Measurements from ENCODE around the gene HLF.
A peak's percentile ranks its signal among the peaks of the same experiment; 100 is the strongest.

HLF gene

GRCh38 chr17:55264645-55265298 lies at the start of gene HLF:
Gene HLF, plus strand, starts transcription at chr17:55264960. Its CDS starts 525 bp downstream, at chr17:55265485.
- no peak for TF ChIP-seq CTCF (IDR thresholded peaks at IDR 0.05; ENCODE audit: low read depth, low read length)
- DNase-seq (ENCODE audit: low read depth in 2 of 2): peak; percentile 55 to 71
- H3K4me3 ChIP-seq (replicated peaks in 1 of 2; ENCODE audit: low read depth in 2 of 2, low read length in 2 of 2): peak within 1 kb of the TSS; percentile 33 to 37

- TF ChIP-seq CTCF (IDR thresholded peaks at IDR 0.05; ENCODE audit: low read depth, low read length): no peak
- no peak overlapping the region for H3K4me3 ChIP-seq (replicated peaks in 1 of 2; ENCODE audit: low read depth in 2 of 2, low read length in 2 of 2)
- no peak for DNase-seq (ENCODE audit: low read depth in 2 of 2)
Measured at GRCh38 chr17:55215711-55216110, 49.0 kb upstream of the HLF start.

GRCh38 chr17:55216888-55217287 lies 47.9 kb upstream of the HLF start:
- H3K4me3 ChIP-seq (replicated peaks in 1 of 2; ENCODE audit: low read depth in 2 of 2, low read length in 2 of 2): no peak overlapping the region
- DNase-seq (ENCODE audit: low read depth in 2 of 2): no peak
- TF ChIP-seq CTCF (IDR thresholded peaks at IDR 0.05; ENCODE audit: low read depth, low read length): no peak

- no peak for TF ChIP-seq CTCF (IDR thresholded peaks at IDR 0.05; ENCODE audit: low read depth, low read length)
Measured at GRCh38 chr17:55219459-55219858, 45.3 kb upstream of the HLF start.

GRCh38 chr17:55219934-55220333 lies 44.8 kb upstream of the HLF start:
- H3K4me3 ChIP-seq (replicated peaks in 1 of 2; ENCODE audit: low read depth in 2 of 2, low read length in 2 of 2): no peak overlapping the region
- peak; percentile 7 to 39 for DNase-seq (ENCODE audit: low read depth in 2 of 2)
- no peak for TF ChIP-seq CTCF (IDR thresholded peaks at IDR 0.05; ENCODE audit: low read depth, low read length)

More at GRCh38 chr17:55219459-55219858, 45.3 kb upstream of the HLF start:
- DNase-seq (ENCODE audit: low read depth in 2 of 2): no peak
- H3K4me3 ChIP-seq (replicated peaks in 1 of 2; ENCODE audit: low read depth in 2 of 2, low read length in 2 of 2): no peak overlapping the region

GRCh38 chr17:55223524-55223923 lies 41.2 kb upstream of the HLF start:
- no peak overlapping the region for H3K4me3 ChIP-seq (replicated peaks in 1 of 2; ENCODE audit: low read depth in 2 of 2, low read length in 2 of 2)
- DNase-seq (ENCODE audit: low read depth in 2 of 2): no peak
- TF ChIP-seq CTCF (IDR thresholded peaks at IDR 0.05; ENCODE audit: low read depth, low read length): no peak

GRCh38 chr17:55224746-55225145 lies 40.0 kb upstream of the HLF start:
- no peak overlapping the region for H3K4me3 ChIP-seq (replicated peaks in 1 of 2; ENCODE audit: low read depth in 2 of 2, low read length in 2 of 2)
- no peak for TF ChIP-seq CTCF (IDR thresholded peaks at IDR 0.05; ENCODE audit: low read depth, low read length)
- no peak for DNase-seq (ENCODE audit: low read depth in 2 of 2)
